ENCODE results near the gene DNAH8. TPM values are rescaled to one million over a fixed set of nuclear protein-coding genes. Genes with fewer than 3 reads are reported as not detected.

The DNAH8 gene
- polyA plus RNA-seq, 3 donors = not detected

DNA sequence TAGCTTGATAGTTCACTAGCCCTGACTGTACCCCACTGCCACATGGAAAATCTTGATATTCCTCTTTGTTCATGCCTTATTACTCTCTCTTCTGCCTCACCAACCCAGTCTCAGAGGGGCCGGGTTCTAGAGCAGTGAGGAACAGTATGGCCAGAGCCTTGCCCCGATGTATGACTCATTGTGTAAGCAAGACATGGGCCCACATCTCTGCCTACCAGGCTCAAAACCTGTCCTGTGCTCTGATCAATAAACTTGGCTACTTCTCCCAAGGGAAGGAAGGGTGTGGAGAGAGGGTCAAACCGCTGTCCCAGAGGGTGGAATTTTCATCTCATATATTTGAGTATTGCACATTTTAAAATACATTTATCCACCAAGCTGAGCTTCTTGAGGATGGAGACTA, 91.7 kb downstream of the DNAH8 start:
- H3K79me2 ChIP-seq (ENCODE audit: insufficient read depth, low read length) = no peaks in the 10 kb centered on the region
- no CpG with 5 or more reads among the region's 3 CpGs for WGBS (ENCODE audit: insufficient coverage)
- no peak for DNase-seq
- H3K4me3 ChIP-seq (replicated peaks in 1 of 3; ENCODE audit: low read depth in 2 of 3, low read length in 3 of 3) = no peak overlapping the region
- no peaks in the 10 kb centered on the region for H3K4me1 Mint-ChIP-seq
- H2AFZ ChIP-seq (ENCODE audit: insufficient read depth, low read depth, low read length, poor library complexity, severe bottlenecking) = no peak overlapping the region
- H3K9ac ChIP-seq (ENCODE audit: insufficient read depth, low read length, poor library complexity, severe bottlenecking) = no peak overlapping the region
- intact Hi-C loops (cut with micrococcal nuclease) = no loop called here
- H4K20me1 ChIP-seq (ENCODE audit: insufficient read depth, low read length) = no peaks in the 10 kb centered on the region
- no peaks in the 10 kb centered on the region for H3K4me1 ChIP-seq (ENCODE audit: control insufficient read depth in 1 of 2, insufficient read depth in 2 of 2, low read length in 2 of 2)
- no peaks in the 10 kb centered on the region for H3K9me3 ChIP-seq (replicated peaks in 1 of 2; ENCODE audit: control insufficient read depth in 1 of 2, insufficient read depth in 1 of 2, low read length in 2 of 2)
- no peak overlapping the region for H3K27ac ChIP-seq (ENCODE audit: low read depth in 1 of 2, low read length in 2 of 2)
- peaks cover 4% of the 10 kb centered on the region in 2 donors for H3K27me3 ChIP-seq (ENCODE audit: control insufficient read depth in 2 of 2, insufficient read depth in 2 of 2, low read length in 2 of 2)
- no peak overlapping the region for H3K4me2 ChIP-seq (replicated peaks; ENCODE audit: extremely low read depth, low read length, poor library complexity, severe bottlenecking)
- no peak overlapping the region for H3K4me3 Mint-ChIP-seq
- H3K36me3 Mint-ChIP-seq = no peaks in the 10 kb centered on the region
- H3K27ac Mint-ChIP-seq = no peak overlapping the region
- TF ChIP-seq, protein P1, sequence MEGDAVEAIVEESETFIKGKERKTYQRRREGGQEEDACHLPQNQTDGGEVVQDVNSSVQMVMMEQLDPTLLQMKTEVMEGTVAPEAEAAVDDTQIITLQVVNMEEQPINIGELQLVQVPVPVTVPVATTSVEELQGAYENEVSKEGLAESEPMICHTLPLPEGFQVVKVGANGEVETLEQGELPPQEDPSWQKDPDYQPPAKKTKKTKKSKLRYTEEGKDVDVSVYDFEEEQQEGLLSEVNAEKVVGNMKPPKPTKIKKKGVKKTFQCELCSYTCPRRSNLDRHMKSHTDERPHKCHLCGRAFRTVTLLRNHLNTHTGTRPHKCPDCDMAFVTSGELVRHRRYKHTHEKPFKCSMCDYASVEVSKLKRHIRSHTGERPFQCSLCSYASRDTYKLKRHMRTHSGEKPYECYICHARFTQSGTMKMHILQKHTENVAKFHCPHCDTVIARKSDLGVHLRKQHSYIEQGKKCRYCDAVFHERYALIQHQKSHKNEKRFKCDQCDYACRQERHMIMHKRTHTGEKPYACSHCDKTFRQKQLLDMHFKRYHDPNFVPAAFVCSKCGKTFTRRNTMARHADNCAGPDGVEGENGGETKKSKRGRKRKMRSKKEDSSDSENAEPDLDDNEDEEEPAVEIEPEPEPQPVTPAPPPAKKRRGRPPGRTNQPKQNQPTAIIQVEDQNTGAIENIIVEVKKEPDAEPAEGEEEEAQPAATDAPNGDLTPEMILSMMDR (IDR thresholded peaks at IDR 0.05) = no peak
- H3K27me3 Mint-ChIP-seq (ENCODE audit: low read depth in 3 of 3) = peaks cover 13 to 26% (median 13%) of the 10 kb centered on the region in 3 donors
- no peaks in the 10 kb centered on the region for H3K36me3 ChIP-seq (replicated peaks in 1 of 2; ENCODE audit: control insufficient read depth in 1 of 2, insufficient read depth in 2 of 2, low read length in 2 of 2)
- peaks cover 0 to 2% (median 0%) of the 10 kb centered on the region in 7 donors for H3K9me3 Mint-ChIP-seq

DNA sequence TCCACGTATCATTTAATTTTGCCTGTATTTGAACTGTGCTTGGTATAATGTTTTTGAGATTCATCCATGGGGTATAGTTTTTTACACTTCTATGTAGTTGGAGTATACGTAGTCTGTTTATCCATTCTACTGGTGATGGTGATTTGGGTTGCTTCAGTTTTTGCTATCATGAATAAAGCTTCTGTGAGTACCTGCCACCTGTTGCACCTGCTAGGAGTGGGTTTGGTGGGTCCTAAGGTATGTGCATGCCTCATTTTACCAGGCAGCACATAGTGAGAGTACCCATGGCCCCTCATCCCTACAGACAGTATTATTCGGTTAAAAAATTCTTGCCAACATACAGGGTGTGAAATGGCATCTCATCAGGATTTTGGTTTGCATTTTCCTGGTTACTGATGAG, 92.9 kb downstream of the DNAH8 start:
- H3K36me3 Mint-ChIP-seq = no peaks in the 10 kb centered on the region
- peaks cover 0 to 2% (median 0%) of the 10 kb centered on the region in 7 donors for H3K9me3 Mint-ChIP-seq
- no peak overlapping the region for H3K4me3 Mint-ChIP-seq
- H3K4me1 ChIP-seq (ENCODE audit: control insufficient read depth in 1 of 2, insufficient read depth in 2 of 2, low read length in 2 of 2) = no peaks in the 10 kb centered on the region
- H2AFZ ChIP-seq (ENCODE audit: insufficient read depth, low read depth, low read length, poor library complexity, severe bottlenecking) = no peak overlapping the region
- H3K9ac ChIP-seq (ENCODE audit: insufficient read depth, low read length, poor library complexity, severe bottlenecking) = no peak overlapping the region
- TF ChIP-seq, protein P1 (IDR thresholded peaks at IDR 0.05) = no peak
- H3K79me2 ChIP-seq (ENCODE audit: insufficient read depth, low read length) = no peaks in the 10 kb centered on the region
- H4K20me1 ChIP-seq (ENCODE audit: insufficient read depth, low read length) = no peaks in the 10 kb centered on the region
- intact Hi-C loops (cut with micrococcal nuclease) = no loop called here
- no peaks in the 10 kb centered on the region for H3K9me3 ChIP-seq (replicated peaks in 1 of 2; ENCODE audit: control insufficient read depth in 1 of 2, insufficient read depth in 1 of 2, low read length in 2 of 2)
- no peak overlapping the region for H3K4me3 ChIP-seq (replicated peaks in 1 of 3; ENCODE audit: low read depth in 2 of 3, low read length in 3 of 3)
- WGBS (ENCODE audit: insufficient coverage) = 75% methylated on average over 1 of the region's 3 CpGs
- no peak for DNase-seq
- no peak overlapping the region for H3K4me2 ChIP-seq (replicated peaks; ENCODE audit: extremely low read depth, low read length, poor library complexity, severe bottlenecking)
- peaks cover 4 to 10% of the 10 kb centered on the region in 2 donors for H3K27me3 ChIP-seq (ENCODE audit: control insufficient read depth in 2 of 2, insufficient read depth in 2 of 2, low read length in 2 of 2)
- H3K27ac ChIP-seq (ENCODE audit: low read depth in 1 of 2, low read length in 2 of 2) = no peak overlapping the region
- H3K27me3 Mint-ChIP-seq (ENCODE audit: low read depth in 3 of 3) = peaks cover 13 to 28% (median 13%) of the 10 kb centered on the region in 3 donors
- no peak overlapping the region for H3K27ac Mint-ChIP-seq
- H3K36me3 ChIP-seq (replicated peaks in 1 of 2; ENCODE audit: control insufficient read depth in 1 of 2, insufficient read depth in 2 of 2, low read length in 2 of 2) = no peaks in the 10 kb centered on the region
- H3K4me1 Mint-ChIP-seq = no peaks in the 10 kb centered on the region

Measured in CD14-positive monocyte (primary cell).